ENCODE data around the gene SCN5A.

SCN5A gene

DNA sequence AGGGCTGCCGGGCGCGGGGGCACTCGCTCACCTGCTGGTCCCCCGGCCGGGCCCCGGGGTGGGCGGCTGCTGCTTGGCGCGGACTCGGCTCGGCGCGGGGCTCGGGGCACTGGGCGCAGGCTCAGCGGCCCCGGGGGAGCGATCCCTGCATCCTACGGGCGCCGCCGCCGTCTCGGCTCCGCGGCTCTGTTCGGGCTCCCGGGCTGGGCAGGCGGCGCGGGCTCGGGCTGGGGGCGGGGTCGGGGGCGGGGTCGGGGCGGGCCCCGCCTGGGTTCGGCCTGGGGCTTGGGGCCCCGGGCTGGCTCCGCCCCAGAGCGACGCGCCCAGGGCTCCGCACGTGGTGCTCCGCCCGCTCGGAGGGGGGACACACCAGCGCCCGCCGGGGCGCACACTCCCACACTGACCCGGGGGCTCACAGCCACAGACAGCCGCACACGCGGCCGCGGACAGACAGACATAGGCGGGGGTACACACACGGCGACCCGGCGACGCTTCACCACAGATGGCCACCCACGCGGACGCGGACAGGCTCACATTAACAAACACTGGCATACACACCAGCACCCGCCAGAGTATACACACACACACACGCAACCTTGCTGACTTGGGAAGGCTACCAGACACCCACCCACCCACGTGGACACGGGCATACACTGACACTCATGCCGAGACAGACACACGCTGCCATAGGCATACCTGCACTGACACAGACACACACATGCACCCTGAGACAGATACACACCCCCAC, at the start of gene SCN5A:
TSS of gene SCN5A (minus strand) at position 188 of the 748 bp plus-strand sequence. CDS start 16,380 bp downstream, outside the sequence.
- no peak for DNase-seq

DNA sequence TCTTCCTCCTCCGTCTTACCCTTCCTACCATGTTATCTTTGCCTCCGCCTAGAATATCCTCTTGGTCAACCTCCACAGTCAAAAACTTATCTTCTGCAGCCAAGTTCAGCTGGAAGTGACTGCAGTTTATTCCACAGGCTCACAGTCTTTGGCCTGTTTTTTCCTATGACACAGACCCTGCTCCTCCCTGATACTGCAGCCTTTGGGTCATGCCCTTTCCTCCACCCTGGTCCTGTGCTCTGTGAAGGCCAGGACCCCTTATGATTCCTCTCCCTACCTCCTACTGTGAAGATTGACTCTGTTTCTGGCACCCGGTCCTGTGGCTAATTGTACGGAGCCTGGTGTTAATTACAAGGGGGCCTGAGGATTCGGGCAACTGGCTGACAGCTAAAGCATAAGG, 49.3 kb upstream of the SCN5A start:
- no peak for DNase-seq

DNA sequence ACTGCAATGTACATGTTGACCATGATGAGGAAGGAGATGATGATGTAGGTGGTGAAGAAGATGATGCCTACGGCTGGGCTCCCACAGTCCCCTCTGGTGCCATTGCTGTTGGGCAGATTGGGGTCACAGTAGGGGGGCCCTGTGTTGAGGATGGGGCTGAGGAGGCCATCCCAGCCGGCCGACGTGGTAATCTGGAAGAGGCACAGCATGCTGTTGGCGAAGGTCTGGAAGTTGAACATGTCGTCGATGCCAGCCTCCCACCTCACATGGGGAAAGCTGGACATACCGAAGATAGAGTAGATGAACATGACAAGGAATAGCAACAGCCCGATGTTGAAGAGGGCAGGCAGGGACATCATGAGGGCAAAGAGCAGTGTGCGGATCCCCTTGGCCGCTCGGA, 48.6 kb upstream of the SCN5A start:
- no peak for DNase-seq

DNA sequence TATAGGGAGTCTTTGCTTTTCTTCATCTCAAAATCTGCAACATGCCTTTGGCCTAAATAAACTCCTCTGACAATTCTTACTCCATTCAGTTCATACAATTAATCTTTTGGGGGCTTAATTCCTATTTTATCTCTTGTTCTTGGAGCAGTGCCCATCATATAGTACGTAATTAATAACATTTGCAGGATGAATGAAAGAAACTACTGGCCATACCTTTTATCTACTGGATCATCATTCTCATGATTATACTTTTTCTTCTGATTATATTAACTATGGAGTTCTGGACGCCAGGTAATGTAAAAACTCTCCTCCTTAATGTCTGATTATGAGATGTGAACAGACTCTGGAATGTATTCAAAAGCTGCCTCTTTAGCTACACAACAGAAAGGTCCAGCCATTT, 46.5 kb upstream of the SCN5A start:
- DNase-seq: no peak

DNA sequence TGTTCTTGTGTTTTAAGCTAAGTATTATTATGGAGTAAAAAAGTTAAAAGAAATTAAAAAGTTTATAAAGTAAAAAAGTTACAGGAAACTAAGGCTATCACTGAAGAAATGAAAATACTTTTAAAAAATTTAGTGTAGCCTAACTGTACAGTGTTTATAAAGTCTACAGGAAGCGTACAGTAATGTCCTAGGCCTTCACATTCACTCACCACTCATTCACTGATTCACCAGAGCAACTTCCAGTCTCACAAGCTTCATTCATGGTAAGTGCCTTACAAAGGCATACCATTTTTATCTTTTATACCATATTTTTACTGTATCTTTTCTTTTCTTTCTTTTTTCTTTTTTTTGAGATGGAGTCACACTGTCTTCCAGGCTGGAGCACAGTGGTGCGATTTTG, 40.7 kb upstream of the SCN5A start:
- DNase-seq: no peak

DNA sequence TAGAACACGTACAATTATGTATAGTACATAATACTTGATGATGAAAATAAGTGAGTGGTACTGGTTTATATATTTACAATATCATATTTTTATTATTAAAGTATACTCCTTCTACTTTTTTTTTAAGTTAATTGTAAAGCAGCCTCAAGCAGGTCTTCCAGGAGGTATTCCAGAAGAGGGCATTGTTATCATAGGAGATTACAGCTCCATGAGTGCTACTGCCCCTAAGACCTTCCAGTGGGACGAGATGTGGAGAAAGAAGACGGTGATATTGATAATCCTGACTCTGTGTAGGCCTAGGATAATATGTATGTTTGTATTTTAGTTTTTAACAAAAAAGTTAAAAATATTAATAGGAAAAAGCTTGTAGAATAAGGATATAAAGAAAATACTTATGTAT, 40.3 kb upstream of the SCN5A start:
- no peak for DNase-seq

DNA sequence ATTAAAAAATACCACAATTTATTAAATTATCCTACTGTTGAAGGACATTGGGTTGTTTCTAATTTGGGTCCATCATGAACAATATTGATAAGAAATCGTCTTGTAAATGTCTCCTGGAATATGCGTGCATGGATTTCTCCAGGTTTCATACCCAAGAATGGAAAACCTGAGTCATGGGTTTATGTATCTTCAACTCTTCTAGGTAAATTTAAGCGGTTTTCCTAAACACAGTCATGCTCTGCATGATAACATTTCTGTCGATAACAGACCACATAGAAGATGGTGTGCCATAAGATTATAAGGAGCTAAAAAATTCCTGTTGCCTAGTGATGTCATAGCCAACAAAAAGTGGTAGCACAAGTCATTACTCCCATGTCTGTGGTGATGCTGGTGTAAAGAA, 39.9 kb upstream of the SCN5A start:
- DNase-seq: no peak

DNA sequence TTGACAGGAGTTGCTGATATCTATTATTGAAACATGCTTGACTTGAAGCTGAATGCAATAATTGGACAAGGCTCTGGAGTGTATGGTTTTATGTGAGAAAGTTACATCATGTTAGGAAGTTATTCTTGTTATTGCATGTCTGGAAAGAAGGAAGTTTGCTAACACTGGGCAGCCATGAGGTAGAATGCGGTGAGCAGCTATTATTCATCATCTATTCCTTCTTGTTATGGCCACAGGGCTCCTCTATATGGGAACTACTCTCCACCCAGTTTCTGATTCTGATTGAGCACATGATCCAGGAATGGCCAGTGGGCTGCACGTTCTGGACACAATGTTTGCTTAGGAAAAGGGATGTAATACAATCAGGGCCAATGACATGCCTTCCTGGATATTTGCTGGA, 37.8 kb upstream of the SCN5A start:
- DNase-seq: no peak

DNA sequence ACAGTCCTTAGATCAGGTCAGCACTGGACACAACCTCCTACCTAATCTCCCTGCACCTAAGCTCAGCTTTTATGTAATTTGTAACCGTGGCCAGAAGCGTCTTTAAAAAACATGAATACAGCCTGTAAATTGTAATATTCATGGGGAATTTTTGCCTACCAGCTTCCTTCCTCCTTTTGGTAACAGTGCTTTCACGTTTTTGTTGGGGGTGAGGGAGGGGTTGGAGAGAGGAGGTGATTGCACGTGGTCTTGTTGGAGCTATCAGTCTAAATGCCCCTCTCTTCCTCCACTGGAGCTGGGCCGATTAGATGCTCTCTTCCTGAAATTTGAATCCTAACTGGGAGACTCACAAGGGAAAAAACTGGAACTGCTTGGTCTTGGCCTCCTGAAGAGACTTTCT, 35.1 kb upstream of the SCN5A start:
- no peak for DNase-seq

DNA sequence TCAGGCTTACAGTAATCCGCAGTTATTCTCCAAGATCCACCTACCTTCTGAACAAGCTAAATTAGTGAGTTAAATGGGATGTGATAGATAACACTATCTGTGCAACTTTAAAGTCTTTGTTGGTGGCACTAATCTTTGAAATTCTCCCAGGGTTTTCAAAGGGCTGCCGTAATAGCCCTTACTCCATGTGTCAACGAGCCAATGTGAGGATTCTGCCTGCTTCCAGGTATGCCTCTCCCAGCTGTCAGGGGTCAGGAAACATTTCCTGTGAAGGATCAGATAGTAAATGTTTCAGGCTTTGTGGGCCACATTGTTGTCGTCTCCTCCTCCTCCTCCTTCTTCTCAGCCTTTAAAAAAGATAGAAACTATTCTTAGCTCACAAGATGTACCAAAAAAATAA, 20.2 kb upstream of the SCN5A start:
- no peak for DNase-seq

DNA sequence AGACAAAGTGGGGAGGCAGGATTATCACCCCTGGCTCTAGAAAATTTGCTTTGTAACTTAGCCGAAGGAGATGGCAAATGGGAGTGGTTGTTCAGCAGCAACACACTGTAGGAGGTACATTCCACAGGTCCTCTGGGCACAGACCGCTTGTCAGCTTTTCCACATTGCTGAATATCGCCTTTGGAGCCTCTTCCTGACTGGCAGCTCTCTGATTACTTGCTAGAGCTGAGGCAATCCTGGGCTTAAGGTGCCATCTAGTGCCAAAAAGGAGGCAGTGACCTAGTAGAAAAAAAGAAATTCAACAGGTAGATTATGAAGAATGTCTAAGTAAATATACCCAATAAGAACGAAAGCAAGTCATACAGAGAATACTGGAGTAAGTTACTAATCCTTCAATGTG, 13.1 kb upstream of the SCN5A start:
- no peak for DNase-seq

DNA sequence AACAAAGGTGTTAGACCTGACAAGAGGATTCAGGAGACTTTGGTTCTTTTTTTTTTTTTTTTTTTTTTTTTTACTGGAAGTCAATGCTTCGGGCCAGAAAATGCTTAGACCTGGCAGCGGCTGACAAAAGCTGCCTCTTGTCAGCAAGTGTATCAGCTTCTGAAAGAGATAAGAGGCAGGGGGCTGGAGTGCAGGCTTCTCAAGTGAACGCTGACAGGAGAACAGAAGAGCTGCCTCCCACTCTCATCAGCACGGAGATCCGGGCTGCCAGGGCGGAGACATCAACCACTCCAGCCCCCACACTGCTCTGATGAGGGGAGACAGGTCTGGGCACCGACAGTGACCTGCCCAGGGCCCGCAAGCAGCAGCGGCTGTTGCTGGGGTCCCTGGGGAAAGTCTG, 9.4 kb upstream of the SCN5A start:
- no peak for DNase-seq

DNA sequence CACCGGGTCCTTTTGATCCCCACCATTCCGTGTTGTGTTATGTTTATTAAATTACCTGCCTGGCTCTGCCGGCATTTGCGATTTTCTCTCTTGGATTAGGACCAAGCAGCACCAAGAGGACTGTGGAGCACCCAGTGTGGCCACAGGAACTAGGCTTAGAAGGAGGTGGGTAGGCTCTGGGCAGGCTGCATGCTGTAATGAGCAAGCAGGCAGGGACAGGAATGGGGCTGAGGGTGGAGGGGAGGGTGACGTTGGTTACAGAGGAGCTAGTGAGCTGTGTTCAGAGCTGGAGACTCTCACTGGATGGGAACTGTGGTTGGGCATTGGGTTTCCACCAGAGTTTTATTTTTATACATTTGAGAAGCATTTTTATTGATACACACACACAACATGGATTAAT, 7.9 kb upstream of the SCN5A start:
- no peak for DNase-seq

DNA sequence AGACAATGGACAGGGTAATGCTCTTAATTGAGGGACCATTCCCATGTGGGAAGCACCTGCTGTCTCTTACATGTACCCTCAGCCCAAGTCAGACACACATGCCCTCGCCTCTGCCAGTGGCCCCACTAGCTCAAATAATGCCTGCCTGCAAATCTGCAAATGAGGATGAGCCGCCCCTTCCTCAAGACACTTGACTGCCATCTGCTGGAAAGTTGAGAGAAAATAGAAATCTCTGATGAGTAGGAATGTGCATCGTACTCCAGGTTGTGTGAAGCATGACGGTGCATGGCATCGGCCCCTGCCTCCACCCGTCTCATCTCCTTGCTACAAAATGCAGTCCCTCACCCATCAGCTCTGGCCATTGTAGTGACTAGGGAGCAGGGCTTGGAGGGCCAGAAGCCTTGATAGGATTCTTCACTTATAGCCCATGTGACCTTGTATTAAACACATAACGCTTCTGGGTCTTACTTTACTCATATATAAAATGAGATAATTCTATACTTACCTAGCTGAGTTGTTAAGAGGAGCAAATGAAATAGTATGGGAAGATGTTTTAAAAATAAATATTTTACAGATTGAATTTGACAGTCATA, 6.3 kb upstream of the SCN5A start:
- no peak for DNase-seq

DNA sequence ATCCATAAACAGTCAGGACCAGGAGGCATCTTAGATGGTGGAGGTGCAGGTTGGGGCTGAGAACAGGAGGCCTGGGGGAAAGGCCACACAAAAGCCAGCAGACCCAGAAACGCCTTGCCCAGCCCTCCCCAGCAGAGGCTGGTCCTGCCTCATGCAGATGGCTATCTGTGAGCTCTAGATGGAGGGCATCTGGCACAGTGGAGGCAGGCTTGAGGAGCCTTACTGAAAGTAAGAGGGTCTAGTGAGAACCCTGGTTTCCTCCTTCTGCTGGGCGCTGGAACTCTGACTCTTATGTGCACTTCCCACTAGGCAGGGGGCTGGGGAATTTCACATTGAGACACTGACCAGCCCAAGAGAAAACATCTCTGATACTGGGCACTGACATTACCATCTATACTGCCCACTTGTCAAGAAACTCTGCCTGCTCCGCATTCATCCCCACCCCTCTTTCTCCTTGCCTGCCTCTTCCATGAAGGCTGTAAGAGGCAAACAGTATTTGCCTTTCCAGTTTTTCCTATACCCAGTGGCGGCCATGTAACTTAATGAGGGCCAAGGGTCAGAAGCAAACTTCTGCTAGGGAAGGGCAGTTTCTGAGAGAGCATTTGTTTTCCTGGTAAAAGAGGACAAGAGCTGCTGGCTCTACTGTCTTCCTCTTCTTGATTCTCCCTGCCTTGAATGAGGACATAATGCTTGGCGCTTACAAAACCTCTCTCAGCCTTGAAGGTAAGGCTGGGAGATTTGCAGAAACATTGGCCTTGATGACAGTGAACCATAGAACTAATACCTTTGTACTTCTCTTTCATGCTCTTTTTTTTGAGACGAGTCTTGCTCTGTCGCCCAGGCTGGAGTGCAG, 4.4 kb upstream of the SCN5A start:
- no peak for DNase-seq

DNA sequence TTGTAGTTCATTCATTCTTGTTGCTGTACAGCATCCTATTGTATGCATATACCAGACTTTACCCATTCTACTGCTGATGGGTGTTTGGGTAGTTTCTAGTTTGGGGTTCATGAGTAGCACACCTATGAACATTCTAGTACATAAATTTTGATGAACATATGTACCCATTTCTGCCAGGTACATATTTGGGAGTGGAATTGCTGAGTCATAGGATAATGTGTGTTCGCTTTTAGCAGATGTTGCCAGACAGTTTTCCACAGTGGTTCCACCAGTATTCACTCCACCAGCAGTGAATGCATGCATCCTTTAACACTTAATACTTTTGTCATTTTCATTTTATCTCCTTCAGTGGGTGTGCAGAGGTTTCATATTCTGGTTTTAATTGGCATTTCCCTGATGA, 3.4 kb upstream of the SCN5A start:
- DNase-seq: no peak

DNA sequence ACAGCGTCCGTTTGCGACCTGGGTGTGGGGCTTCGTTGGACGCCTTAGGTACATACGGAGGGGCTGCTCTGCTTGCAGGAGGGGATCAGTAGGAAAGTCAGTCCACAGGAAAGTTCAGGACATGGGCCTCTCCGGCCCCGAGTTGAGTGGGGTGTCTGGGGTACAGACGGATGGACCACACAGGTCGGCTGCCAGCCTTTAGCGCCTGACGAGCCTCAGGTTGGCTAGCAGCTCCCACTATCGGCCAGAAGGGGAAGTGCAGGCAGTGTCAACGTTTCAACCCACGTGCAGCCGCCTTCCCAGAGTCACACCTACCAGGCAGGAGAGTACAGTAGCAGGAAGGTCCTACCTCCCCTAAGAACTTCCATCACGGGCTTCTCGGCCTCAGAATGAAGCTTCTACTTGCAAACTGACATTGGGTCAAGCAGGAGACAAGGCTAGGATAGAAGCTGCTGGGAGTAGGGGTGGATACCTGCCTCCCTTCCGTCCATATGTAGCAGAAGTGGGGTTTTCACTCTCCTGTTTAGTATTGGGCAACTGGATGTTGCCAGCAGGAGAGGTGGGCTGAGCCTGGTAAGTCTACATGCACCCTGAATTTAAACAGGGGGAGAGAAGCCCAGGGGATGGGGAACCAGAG, 1.8 kb upstream of the SCN5A start:
- no peak for DNase-seq

DNA sequence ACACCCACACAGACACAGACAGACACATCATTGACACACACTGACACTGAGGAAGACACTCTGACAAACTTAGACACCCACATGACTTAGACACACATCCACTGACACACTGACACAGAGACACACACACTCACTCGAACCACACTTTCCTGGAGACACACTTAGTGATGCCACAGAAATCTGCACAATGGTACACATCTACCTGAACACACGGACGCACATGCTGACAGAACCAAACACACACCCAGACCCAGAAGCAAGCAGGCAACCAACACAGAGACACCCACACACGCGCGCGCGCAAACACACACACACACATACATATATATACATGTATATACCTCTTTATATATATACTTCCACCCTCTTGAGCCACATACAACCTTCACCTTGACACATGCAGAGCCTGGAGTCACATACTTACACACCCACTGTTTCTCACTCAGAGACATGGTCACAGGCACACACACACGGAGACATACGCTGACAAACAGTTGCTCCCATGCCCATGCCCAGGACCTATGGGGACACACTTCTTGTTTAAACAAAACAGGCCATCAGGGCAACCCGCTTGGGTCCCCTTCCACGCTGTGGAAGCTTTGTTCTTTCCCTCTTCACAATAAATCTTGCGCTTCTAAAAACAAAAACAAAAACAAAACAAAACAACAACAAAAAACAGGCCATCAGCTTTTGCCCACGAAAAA, 913 bp upstream of the SCN5A start:
- DNase-seq: no peak

DNA sequence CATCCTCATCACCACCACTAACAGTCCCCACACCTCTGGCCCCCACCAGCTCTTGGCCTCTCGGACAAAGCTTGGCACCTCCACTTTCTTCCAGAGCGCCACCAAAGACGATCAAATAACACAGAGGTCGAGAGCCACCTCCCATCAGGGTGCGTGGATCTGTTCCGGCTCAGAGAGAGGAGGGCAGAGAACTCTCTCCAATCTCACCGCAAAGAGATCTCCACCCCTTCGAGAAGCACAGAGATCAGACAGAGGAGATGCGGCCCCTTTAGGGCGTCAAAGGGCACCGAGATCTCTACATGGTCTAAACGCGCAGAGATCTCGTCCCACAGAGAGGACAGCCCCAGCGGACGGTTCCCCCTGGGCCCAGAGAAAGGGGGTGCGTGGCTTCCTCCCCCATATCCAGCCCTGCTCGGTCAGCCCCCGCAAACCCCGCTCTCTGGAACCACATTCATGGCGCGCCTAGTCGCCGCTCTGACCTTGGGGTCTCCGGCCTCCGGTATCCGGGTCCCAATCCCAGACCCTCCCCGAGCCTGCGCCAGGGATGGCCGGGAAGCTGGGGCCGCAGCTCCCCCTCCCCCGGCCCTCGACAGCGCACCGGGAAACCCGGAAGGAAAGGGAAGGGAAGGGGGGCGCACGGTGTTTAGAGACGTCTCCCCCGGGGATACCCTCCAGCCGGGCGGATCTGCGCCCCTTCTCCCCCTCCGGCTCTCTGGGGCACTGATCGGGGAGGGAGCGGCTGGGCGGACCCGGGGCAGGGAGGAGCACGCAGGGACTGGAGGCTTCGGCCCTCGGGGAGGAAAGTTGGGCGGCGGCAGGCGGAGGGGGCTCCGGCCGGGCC, 608 bp downstream of the SCN5A start:
- no peak for DNase-seq

DNA sequence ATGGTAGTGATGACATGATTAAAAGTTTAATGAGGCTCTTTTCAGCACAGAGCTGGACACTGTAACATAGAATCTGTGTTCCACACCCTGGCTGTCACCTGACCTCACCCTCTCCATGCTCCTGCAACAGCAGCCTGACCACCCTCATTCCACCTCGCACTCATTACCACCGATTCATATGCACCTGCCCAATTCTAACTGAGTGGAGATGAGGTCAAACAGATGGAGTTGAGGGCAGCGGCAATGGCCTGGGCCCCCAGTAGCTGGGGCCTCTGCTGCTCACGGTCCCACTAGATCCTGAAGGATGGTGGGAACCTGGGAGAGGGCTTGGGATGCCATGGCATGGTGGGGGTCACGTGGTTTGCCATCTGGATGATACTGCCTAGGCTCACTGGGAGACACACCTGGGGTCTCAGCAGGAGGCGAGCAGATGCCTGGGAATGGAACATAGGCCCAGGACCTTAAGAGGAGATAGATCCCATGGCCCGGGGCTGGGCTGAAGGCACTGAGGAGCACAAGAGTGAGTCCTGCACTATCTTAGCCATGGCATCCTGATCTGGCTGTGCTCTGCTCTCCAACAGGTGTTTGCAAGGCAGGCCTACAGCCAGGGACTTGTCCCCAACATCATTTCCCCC, 1.3 kb downstream of the SCN5A start:
- no peak for DNase-seq

DNA sequence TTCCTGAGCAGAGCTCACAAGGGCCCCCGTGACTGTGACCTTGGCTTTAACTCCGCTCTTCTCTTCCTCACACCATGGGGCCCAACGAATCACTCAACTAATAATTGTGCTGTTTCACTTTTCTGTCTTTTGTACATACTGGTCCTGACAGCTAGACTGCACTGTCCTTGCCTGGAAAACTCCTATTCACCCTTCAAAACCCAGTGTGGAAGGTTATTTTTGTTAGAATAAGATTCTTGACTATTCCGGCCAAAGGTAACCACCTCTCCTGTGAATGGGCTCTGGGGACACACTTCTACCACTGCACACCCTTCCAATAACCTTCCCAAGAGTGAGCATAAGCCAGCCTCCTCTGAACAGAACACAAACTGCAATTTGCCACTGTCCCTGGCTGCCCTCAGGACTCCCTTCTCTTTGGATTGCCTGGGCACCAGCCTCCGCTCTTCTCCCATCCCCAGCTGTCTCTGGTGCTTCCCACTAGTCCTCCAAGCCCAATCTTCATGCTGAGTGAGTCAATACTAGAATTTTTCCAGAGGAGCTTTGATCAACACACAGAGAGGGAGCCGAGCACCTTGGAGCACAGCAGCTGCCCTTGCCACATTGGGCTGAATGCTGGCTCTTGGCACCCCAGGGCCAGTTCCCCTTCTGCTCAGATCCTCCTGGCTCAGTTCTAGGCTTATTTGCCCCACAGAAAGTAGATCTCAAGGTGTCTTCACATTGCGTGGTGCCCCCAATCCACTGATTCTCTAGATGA, 2.1 kb downstream of the SCN5A start:
- DNase-seq: no peak
